ENCODE data around the gene FCHO2.

DNA sequence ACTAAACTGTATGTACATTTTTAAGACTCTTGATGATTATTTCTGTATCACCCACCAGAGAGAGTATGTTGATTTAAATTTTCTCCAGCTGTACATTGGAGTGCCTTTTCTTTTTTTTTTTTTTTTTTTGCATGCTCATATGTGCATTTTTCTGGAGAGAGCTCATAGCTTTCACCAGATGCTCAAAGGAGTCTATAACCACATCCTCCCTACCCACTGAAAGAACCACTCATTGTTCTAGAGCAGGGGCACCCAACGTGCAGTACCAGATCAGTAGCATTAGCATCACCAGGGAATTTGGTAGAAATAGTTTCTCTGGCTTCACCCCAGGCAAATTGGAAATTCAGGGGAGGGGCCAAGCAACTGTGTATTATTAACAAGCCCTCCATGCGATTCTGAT is 110.6 kb downstream of the FCHO2 start:
- TF ChIP-seq, protein P1, sequence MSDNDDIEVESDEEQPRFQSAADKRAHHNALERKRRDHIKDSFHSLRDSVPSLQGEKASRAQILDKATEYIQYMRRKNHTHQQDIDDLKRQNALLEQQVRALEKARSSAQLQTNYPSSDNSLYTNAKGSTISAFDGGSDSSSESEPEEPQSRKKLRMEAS (IDR thresholded peaks at IDR 0.05) = no peak
- TF ChIP-seq, protein P2, sequence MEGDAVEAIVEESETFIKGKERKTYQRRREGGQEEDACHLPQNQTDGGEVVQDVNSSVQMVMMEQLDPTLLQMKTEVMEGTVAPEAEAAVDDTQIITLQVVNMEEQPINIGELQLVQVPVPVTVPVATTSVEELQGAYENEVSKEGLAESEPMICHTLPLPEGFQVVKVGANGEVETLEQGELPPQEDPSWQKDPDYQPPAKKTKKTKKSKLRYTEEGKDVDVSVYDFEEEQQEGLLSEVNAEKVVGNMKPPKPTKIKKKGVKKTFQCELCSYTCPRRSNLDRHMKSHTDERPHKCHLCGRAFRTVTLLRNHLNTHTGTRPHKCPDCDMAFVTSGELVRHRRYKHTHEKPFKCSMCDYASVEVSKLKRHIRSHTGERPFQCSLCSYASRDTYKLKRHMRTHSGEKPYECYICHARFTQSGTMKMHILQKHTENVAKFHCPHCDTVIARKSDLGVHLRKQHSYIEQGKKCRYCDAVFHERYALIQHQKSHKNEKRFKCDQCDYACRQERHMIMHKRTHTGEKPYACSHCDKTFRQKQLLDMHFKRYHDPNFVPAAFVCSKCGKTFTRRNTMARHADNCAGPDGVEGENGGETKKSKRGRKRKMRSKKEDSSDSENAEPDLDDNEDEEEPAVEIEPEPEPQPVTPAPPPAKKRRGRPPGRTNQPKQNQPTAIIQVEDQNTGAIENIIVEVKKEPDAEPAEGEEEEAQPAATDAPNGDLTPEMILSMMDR (IDR thresholded peaks at IDR 0.05; ENCODE audit: control extremely low read depth in 1 of 3, insufficient read depth in 1 of 3, low read depth in 1 of 3, low read length in 3 of 3) = no peak
- TF ChIP-seq HDAC6 (IDR thresholded peaks at IDR 0.05; ENCODE audit: low read depth, low read length) = no peak
- TF ChIP-seq SRF (IDR thresholded peaks at IDR 0.05; ENCODE audit: low read depth, low read length) = no peak
- TF ChIP-seq EGR1 (IDR thresholded peaks at IDR 0.05; ENCODE audit: borderline replicate concordance, low read depth, low read length) = no peak
- no peak for TF ChIP-seq JUN (IDR thresholded peaks at IDR 0.05; ENCODE audit: low read depth, low read length)
- no peak for TF ChIP-seq EZH2 (IDR thresholded peaks at IDR 0.05; ENCODE audit: low read depth, low read length, severe bottlenecking)
- no peak for TF ChIP-seq TAF1 (IDR thresholded peaks at IDR 0.05; ENCODE audit: low read depth, low read length)
- no peak for TF ChIP-seq EP300 (IDR thresholded peaks at IDR 0.05; ENCODE audit: borderline replicate concordance in 1 of 2, low read depth in 2 of 2, low read length in 2 of 2)
